Heart right ventricle (tissue), 16 donors: ENCODE measurements around the gene EDC3. TPM values are rescaled to one million over a fixed set of nuclear protein-coding genes. Genes with fewer than 3 reads are reported as not detected.
A peak's percentile ranks its signal among the peaks of the same experiment; 100 is the strongest.

Source experiments
- ATAC-seq, 8 donors: fragments of 200-7000 bp; cut with Tn5 transposase; one replicate each; pipeline ENCODE4 v1.9.1; 2020; ENCODE audit warnings: mild to moderate bottlenecking in 8 of 8, moderate library complexity in 8 of 8, moderate number of reproducible peaks in 1 of 8
- DNase-seq, 2 donors: peaks; one replicate each; pipeline ENCODE4 v3.0.0-alpha.2; 2020
- H3K27ac ChIP-seq, 10 donors: fragments of 200-600 bp; sonication (generic) in 2 of 10; one replicate each; pipeline versions ENCODE4 v1.5.0 to v1.8.0; 2020 to 2022; ENCODE audit warnings: mild to moderate bottlenecking in 3 of 10
- H3K27me3 ChIP-seq, 7 donors: fragments of 200-600 bp; one replicate each; pipeline ENCODE4 v1.8.0; 2021 to 2022; ENCODE audit warnings: mild to moderate bottlenecking in 2 of 7
- H3K36me3 ChIP-seq, 9 donors: fragments of 200-600 bp; sonication (generic) in 1 of 9; one replicate each; pipeline versions ENCODE4 v1.5.0 to v1.8.0; 2020 to 2022; ENCODE audit warnings: mild to moderate bottlenecking in 2 of 9
- H3K4me1 ChIP-seq, 9 donors: fragments of 200-600 bp; sonication (generic) in 1 of 9; one replicate each; pipeline versions ENCODE4 v1.5.0 to v1.8.0; 2020 to 2022; ENCODE audit warnings: mild to moderate bottlenecking in 4 of 9
- H3K4me3 ChIP-seq, 10 donors: fragments of 200-600 bp; sonication (generic) in 2 of 10; one replicate each; pipeline versions ENCODE4 v1.5.0 to v1.8.0; 2020 to 2022; ENCODE audit warnings: mild to moderate bottlenecking in 7 of 10, moderate library complexity in 2 of 10
- H3K9me3 ChIP-seq, 11 donors: fragments of 200-600 bp in 10 of 11; sonication (generic) in 2 of 11; one replicate each; pipeline versions ENCODE4 v1.5.0 to v1.8.0; 2013 to 2022; ENCODE audit warnings: mild to moderate bottlenecking in 2 of 11, control low read depth in 1 of 11, moderate library complexity in 1 of 11
- WGBS, 2 donors: extraction: QIAGEN DNeasy Blood & Tissue Kit; methylation state at CpG; one replicate each; pipeline ENCODE4 v1.1.7; 2013; ENCODE audit warnings: inconsistent platforms in 1 of 2; 5-methylcytosine and 5-hydroxymethylcytosine counted together
- intact Hi-C, 10 donors: fragments of 100-400 bp; cut with DNase I; formaldehyde crosslinking; loops; one replicate each; pipeline versions ENCODE4 v1.11.1 to v1.14.2; 2022
- polyA plus RNA-seq, 2 donors: library from polyadenylated mRNA; stranded (reverse); fragments of 200-250 nt; gene quantifications; one replicate each; pipeline ENCODE4 v1.2.3, GENCODE V29; 2013
- total RNA-seq, 10 donors: library from RNA; stranded (reverse); fragmentation: NEBNext Ultra II Directional in 3 of 10; extraction: Animal tissue kit (Norgen Biotek cat#: 25700) in 3 of 10; gene quantifications; one replicate each; pipeline versions ENCODE4 v1.2.1 to v1.2.4, GENCODE V29; 2021 to 2023
- TF ChIP-seq, protein P1 (sequence below), 9 donors: fragments of 200-600 bp; sonication (generic) in 2 of 9; IDR thresholded peaks; one replicate each; pipeline versions ENCODE4 v1.5.0 to v1.8.0; 2021 to 2022; ENCODE audit warnings: antibody characterized with exemption in 9 of 9, mild to moderate bottlenecking in 5 of 9, moderate library complexity in 1 of 9
- donor health status: Arrhythmogenic right ventricular cardiomyopathy.
- donor health status: ischemic (EF 13 %, LVEDD 7.1; RV severe dilation, severe dysfunction).
- donor health status: healthy with polysubstance abuse.
- donor health status: DM: no; HTN: yes; CAD: no.
- donor health status: DM: no; HTN: no; CAD: no.
- donor health status: ischemic (EF 25% LVEDD 6.9; RV normal size, moderate dysfunction).
- donor health status: ischemic (EF 25% LVEDD 5.7; RV mildly dilated, moderate dysfunction).
- donor health status: healthy.
- donor health status: DM: yes; HTN: yes; CAD: no.
- donor health status: Ischemic cardiomyopathy.
- donor health status: ischemic (EF 35%, LVEDD 5.7; RV mildly dilated, moderate dysfunction).
- donor health status: nonischemic (EF 11% LVEDD 7.7; RV severe dilation, severe dysfunction).
- donor health status: DM: yes; HTN: yes; CAD: no.
- donor health status: PGD.
- donor health status: ischemic (EF 29% LVEDD 5.4; RV normal size, mild dysfunction).
- donor health status: nonischemic (EF 23%, LVEDD 6.1; RV moderate dilation, normal function).

Gene EDC3
- total and polyA plus RNA-seq, 12 donors = 10.4 to 18.1 (median 15.5) TPM

- Histone ChIP-seq H3K36me3 (no peaks in the 10 kb centered on the region), H3K4me1 (peaks cover 3 to 31% (median 21%) of the 10 kb centered on the region in 9 donors), H3K27ac (no peak overlapping the region), H3K9me3 (no peaks in the 10 kb centered on the region), H3K27me3 (peaks cover 0 to 46% (median 0%) of the 10 kb centered on the region in 7 donors), H3K4me3 (no peak overlapping the region)
- intact Hi-C loops = loop anchor here in 1 of 10 donors (10.0 kb wide), 1 partner anchor 60 kb away; no protein-coding TSS in a partner anchor
- DNase-seq (no peak), ATAC-seq (no peak)
- TF ChIP-seq, protein P1, sequence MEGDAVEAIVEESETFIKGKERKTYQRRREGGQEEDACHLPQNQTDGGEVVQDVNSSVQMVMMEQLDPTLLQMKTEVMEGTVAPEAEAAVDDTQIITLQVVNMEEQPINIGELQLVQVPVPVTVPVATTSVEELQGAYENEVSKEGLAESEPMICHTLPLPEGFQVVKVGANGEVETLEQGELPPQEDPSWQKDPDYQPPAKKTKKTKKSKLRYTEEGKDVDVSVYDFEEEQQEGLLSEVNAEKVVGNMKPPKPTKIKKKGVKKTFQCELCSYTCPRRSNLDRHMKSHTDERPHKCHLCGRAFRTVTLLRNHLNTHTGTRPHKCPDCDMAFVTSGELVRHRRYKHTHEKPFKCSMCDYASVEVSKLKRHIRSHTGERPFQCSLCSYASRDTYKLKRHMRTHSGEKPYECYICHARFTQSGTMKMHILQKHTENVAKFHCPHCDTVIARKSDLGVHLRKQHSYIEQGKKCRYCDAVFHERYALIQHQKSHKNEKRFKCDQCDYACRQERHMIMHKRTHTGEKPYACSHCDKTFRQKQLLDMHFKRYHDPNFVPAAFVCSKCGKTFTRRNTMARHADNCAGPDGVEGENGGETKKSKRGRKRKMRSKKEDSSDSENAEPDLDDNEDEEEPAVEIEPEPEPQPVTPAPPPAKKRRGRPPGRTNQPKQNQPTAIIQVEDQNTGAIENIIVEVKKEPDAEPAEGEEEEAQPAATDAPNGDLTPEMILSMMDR (IDR thresholded peaks at IDR 0.05) = no peak
Measured at GRCh38 chr15:74724570-74725224, 28.9 kb upstream of the EDC3 start.

DNA sequence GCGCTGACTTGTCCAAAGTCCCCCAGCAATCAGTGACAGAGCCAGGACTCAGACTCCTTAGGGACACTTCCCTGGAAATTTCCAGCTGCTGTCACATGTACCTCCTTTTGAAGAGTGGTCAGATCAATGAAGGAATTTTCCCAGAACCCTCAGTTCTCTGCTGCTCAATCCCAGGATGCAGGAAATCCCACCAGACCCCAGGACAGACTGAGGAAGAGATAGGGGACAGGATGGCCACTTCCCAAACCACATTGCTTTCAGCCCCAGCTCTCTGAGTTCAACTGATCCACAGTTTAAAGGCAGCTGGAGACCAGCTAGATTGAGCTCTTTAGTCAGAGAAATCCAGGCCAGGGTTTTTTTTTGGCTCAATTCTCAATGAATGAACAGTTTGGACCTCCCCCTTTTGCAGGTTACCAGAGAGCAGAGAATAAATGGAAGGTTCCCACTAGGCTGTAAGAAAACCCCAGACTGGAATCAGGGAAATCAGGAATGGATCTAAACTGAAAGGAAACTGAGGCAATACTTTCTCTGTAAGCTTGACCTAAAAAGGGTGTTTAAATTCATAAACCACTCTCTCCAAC, 28.0 kb upstream of the EDC3 start:
- Histone ChIP-seq H3K9me3 (no peaks in the 10 kb centered on the region), H3K27ac (no peak overlapping the region), H3K4me3 (no peak overlapping the region), H3K4me1 (peaks cover 3 to 31% (median 21%) of the 10 kb centered on the region in 9 donors), H3K36me3 (no peaks in the 10 kb centered on the region), H3K27me3 (peaks cover 0 to 46% (median 0%) of the 10 kb centered on the region in 7 donors)
- TF ChIP-seq, protein P1 (IDR thresholded peaks at IDR 0.05) = no peak
- 53 to 65% methylated on average over 1 of the region's 1 CpG for WGBS, 2 donors
- intact Hi-C loops = loop anchor here in 1 of 10 donors (10.0 kb wide), 1 partner anchor 59 kb away; no protein-coding TSS in a partner anchor
- DNase-seq (peak in 1 of 2 donors; percentile 19), ATAC-seq (peak in 5 of 8 donors; percentile 47 to 64 (median 59))

DNA sequence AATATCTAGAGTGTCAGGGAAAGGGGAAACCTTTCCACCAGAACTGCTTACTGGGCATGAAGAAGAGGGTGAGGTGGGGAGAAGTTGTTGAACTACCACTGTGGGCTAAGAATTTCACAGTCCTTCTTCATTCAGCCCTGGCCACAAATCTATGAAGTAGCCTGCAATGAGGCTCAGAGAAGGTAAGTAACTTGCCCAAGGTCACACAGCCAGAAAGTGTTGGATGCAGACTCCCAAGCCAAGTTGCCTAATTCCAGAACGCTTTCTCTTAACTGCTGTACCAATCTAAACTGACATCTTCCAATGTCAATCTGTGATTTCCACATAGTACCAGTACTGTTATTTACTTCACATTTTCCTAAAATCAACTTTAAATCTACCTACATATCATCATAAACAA, 27.4 kb upstream of the EDC3 start:
- Histone ChIP-seq H3K4me3 (no peak overlapping the region), H3K27me3 (peaks cover 0 to 46% (median 0%) of the 10 kb centered on the region in 7 donors), H3K36me3 (no peaks in the 10 kb centered on the region), H3K27ac (no peak overlapping the region), H3K4me1 (peaks cover 3 to 31% (median 21%) of the 10 kb centered on the region in 9 donors), H3K9me3 (no peaks in the 10 kb centered on the region)
- WGBS, 2 donors = 58 to 60% methylated on average over 1 of the region's 1 CpG
- intact Hi-C loops = loop anchor here in 1 of 10 donors (10.0 kb wide), 1 partner anchor 58 kb away; no protein-coding TSS in a partner anchor
- DNase-seq (no peak), ATAC-seq (no peak)
- TF ChIP-seq, protein P1 (IDR thresholded peaks at IDR 0.05) = no peak

GRCh38 chr15:74722591-74722990, 26.8 kb upstream of the EDC3 start:
- ATAC-seq = no peak
- Histone ChIP-seq H3K27me3 (peaks cover 0 to 42% (median 0%) of the 10 kb centered on the region in 7 donors), H3K36me3 (no peaks in the 10 kb centered on the region), H3K4me1 (peaks cover 3 to 28% (median 20%) of the 10 kb centered on the region in 9 donors), H3K27ac (no peak overlapping the region), H3K4me3 (no peak overlapping the region), H3K9me3 (no peaks in the 10 kb centered on the region)
- WGBS, 2 donors = 84 to 91% methylated on average over 13 of the region's 13 CpGs
- TF ChIP-seq, protein P1 (IDR thresholded peaks at IDR 0.05) = no peak
- intact Hi-C loops = loop anchor here in 1 of 10 donors (10.0 kb wide), 1 partner anchor 58 kb away; no protein-coding TSS in a partner anchor
- no peak for DNase-seq
